C4-2B (cell line): ENCODE data around the gene KCNS3.

ENCODE experiments used
- ZFX ChIP-seq: fragments of 450-650 bp; IDR thresholded peaks from 2 replicates; pipeline ENCODE4 v1.6.1; 2017
- TF ChIP-seq, protein P1 (sequence below): fragments of 450-650 bp; conservative IDR thresholded peaks from 2 replicates; pipeline ENCODE4 v1.5.1; 2017; ENCODE audit warnings: mild to moderate bottlenecking

DNA sequence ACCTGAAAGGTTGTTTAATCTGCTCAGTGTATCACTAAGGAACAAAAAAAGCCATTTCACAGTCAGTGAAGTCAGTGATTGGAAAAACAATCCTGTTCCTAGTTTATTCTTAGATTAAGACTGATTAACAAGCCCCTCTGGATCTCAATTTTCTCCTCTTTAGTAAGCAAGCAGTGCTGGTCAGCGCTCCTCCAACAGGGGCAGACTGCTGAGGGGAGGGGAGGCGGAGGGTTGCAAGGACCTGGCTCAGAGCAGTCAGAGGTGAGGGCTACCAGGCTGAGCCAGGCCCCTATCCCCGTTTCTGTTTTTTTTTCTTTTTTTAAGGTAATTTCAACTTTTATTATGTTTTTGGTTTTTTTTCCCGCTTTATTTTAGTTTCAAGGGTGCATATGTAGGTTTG, 24.7 kb upstream of the KCNS3 start:
- TF ChIP-seq, protein P1, sequence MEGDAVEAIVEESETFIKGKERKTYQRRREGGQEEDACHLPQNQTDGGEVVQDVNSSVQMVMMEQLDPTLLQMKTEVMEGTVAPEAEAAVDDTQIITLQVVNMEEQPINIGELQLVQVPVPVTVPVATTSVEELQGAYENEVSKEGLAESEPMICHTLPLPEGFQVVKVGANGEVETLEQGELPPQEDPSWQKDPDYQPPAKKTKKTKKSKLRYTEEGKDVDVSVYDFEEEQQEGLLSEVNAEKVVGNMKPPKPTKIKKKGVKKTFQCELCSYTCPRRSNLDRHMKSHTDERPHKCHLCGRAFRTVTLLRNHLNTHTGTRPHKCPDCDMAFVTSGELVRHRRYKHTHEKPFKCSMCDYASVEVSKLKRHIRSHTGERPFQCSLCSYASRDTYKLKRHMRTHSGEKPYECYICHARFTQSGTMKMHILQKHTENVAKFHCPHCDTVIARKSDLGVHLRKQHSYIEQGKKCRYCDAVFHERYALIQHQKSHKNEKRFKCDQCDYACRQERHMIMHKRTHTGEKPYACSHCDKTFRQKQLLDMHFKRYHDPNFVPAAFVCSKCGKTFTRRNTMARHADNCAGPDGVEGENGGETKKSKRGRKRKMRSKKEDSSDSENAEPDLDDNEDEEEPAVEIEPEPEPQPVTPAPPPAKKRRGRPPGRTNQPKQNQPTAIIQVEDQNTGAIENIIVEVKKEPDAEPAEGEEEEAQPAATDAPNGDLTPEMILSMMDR = no peak
- no peak for TF ChIP-seq ZFX
